GM18517 (cell line): ENCODE data around the gene VPS50.

Source experiments
- ATAC-seq: cut with Tn5 transposase; IDR thresholded peaks from one replicate; pipeline ENCODE4 v1.9.1; 2021; ENCODE audit warnings: mild to moderate bottlenecking, moderate library complexity; ENCODE audit not compliant: unreplicated experiment

VPS50 gene

DNA sequence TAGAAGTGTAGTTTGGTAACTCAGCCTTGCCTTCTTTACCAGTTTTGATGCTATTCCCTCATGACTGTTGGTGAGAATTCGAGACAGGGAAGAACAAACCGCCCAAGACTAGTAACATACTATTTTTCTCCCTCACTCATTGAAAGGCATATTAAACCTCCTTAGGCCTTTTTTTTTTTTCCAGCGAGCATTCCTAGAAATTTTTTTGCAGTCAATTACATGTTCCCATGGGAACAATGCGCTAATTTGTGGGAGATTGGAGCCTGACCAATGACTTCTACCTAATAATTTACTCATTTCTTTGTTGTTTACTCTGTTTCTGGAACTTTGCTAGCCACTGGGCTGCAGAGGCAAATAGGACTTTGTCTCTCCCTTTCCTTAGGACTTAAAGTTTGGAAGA lies 6.0 kb downstream of the VPS50 start:
- no peak for ATAC-seq

DNA sequence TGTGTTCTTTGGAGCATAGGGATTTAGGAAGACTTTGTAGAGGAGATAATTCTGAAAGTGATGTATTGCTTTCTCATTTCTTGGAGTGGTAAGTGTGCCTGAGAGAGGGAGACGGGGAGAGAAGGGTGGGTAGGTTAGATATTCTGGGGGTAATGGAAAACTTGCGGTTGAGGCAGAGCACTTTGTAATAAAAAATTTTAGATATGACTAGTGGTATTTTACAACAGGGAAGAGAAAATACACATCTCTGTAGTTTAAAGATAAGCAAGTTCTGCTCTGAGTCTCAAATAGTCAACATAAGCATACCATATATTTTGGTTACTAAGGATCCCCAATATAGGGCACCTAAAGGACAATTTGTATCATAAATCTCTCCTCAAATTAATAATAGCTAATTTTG lies 6.6 kb downstream of the VPS50 start:
- no peak for ATAC-seq

DNA sequence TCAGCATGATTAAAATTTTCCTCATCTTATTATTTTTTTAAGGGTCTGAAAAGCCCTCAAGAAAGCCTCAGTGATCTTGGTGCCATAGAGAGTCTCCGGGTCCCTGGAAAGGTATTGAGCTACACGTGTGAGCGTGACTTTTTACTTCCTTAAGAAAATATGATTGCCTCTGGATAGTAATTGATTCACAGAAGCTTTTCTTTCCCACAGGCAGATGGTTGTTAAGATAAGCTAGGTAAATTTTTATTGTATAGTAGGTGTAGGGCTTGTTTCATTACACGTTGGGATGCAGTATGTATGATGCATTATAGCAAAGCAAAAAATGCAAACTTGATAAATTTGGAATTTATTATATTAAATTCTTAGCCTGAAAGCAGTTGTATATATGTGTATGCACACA lies 7.7 kb downstream of the VPS50 start:
- ATAC-seq: no peak

DNA sequence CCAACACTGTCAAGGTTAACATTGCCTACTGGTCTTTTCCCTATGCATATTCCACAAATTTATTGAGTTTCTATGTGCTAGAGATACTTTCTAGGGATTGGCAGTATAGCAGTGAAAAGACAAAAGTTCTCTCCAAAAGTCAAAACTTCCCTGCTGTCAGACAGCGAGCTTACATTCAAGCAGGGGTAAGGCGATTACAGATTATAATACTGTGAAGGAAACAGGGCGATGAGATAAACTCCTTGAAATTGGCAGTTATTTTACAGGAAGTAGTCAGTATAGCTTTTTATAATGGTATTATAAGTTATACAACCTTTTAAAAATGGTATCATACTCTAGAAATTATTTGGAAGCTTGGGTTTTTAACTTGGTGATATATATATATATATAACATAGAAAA lies 9.9 kb downstream of the VPS50 start:
- ATAC-seq: no peak

DNA sequence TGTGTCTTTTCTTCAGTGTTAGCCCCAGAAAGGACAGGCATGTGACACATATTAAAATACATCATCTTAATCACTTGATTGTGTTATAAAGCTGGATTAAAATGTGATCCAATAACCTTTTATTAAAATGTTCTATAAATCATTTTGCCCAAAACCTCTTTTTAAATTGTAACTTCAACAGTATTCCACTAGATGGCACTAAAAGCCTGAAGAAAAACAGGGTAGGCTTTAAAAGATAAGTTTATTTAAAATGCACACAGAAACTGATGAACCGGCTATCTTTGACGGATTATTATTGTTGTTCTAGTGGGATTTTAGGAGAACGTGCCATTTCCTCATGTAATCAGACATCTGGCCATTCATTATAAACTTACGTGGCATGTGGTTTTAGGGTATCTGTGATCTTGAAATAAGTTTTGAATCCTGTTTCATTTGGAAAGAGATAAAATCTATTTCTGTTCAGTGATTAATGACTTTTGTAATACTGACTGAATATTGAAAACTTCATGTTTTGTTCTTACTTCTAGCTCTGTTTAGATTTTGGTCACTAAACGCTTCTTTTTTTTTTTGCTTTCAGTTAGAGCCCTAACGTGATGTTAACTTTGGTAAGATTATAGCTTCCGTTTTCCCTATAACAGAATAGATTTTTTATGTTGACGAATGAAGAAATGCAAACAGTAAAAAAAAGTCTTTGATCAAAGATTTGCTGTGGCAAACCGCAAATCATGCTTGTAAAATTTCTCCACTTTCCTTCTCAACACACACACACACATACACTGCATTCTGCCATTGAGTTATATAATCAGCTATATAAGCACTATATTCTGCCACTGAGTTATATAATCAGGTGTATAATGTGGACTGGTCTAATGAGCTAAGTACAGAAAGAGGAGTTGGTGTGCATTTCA lies 13.6 kb downstream of the VPS50 start:
- ATAC-seq: peak; percentile 62

DNA sequence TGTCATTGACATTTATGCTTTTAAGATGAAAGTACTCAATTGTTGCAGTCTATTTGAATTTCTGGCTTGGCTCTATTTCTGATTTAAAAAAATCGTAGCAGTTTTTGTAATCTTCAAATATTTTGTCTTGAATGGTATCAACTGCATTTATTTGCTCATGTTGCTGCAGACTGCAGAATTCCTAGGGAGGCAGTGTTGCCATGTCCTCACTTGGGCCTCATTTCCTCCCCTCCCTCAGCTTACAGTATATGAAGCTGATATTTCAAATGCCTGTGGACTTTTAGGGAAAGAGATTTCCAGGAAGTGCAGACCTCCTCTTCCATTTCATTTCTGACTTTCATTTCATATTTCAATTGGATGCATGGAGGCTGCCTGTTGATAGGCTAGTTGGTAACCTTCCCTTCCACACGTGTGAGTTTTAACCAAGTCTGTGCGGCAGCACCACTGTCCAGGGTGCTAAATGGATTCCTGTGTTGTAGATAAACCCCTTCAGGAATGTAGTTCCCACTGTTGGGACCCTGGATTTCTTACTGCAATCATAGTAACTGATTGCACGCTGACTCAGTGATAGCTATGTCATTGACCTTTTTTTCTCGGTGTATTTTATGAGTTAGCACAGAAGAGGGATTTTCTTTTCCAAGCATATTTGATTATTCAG lies 17.5 kb downstream of the VPS50 start:
- no peak for ATAC-seq

DNA sequence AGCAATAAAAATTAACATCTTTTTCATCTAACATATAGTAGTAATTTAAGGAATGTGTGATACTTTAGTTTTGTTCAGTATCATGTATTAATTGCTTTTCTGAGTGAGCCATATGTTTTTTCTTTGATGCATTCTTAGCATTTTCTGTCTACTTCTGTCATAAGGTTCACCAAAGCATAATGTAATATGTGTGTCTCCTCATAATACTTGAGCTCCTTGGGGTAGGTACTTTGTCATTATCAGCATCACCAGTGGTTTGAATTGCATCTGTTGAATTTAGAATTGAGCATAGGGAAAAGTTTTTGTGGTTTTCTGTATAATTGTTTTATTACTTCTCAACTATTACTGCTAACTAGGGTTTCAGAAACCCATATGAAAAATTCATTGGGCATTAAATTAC lies 26.5 kb downstream of the VPS50 start:
- ATAC-seq: no peak

DNA sequence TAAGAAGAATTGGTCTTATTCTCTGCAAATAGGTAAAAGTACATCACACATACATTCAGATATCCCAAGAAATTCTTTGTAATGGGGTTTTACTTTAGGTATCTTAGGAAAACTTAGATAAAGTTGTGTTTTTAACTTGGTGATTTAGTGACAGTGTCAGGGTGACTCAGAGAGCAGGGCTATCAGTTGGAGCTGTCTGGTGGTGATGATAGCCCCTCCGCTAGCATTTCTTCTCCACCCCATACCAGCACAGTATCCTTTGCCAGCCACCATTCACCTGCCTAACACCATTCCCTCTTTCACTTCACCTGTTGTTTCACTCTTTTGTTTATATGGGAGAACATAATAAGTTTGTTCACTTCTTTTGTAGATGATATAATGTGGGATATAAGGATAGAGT lies 30.4 kb downstream of the VPS50 start:
- ATAC-seq: no peak

DNA sequence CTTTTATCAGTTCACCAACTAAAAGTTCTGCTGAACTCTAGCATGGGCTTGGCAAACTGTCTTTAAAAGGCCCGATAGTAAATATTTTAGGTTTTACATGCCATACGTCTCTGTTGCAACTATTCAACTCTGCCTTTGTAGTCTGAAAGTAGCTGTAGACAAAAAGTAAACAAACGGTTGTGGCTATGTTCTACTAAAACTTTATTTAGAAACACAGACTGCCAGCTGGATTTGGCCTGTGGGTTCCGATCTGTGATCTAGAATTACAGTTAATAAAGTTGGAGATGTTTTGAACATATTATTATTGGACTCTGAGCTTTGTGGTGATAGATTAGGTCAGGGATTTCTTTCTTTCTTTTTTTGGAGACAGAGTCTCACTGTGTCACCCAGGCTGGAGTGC lies 33.1 kb downstream of the VPS50 start:
- ATAC-seq: no peak

DNA sequence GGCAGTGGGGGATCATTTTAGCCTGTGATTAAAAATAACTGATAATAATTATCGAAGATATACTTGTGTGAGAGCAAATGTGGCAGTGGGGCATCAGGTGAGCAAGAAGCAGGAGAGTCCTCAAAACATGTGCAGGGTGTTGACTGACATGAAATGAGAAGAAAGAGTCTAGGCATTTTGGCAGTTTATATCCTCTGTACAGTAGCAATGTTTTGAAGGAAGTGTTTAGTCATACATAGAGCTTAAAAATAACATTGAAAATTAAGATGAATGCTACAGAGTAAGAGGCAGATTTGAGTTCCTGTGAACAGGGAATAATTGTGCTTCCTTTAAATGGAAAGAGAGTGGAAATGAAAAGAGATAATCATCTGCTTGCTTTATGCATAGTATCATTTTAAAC lies 47.4 kb downstream of the VPS50 start:
- ATAC-seq: no peak

DNA sequence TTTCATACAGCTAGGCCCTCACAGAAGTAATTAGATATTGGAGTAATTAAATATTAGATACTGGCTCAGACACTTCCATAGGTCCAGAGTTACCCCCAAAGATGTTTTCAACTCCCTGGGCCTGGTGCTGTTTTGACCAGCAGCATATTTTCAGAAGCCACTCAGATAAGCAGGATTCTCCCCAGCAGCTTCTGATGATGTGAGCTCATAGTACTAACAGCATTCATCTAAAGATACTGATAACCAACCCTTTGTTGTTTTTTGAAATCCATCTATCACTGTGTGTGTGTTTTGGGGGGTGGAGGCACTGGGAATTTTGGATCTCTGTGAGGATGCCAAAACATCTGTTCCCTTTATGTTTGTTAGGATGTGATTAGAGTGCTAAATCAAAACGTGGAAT lies 52.7 kb downstream of the VPS50 start:
- no peak for ATAC-seq

DNA sequence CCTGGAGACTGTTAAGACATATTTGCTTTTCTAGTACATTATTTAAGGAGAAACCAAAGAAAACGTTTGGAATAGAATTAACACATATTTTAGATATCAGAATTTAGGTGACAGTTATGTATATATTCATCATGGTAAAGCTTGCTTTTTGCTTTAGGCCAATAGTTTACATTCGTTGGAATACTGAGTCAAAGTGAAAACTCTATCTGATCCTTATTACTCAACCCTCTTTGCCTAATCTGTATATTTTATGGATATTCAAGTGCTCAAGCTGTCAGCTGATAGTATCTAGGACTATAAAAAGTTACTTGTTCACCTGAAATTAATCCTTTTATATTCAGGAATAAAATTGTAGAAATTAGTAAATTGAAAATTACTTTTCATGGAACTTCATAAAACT lies 61.1 kb downstream of the VPS50 start:
- ATAC-seq: no peak

DNA sequence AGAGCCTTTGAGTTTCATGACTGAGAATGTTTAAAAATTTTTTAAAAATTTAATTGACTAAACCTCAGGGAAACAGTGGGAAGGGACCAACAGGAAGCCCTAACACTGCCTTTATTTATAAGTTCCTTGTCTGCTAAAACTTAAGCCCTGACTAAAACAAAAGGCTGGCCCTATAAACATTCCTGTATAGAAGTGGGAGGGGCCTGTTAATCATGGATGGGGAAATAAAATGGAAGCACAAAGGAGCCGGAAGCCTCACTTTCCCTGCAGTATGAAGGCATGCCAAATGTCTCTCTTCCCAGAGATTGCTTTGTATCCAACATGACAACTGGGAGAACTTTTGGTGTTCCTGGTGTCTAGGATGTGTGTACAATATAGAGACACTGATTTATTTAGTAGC lies 66.0 kb downstream of the VPS50 start:
- no peak for ATAC-seq

DNA sequence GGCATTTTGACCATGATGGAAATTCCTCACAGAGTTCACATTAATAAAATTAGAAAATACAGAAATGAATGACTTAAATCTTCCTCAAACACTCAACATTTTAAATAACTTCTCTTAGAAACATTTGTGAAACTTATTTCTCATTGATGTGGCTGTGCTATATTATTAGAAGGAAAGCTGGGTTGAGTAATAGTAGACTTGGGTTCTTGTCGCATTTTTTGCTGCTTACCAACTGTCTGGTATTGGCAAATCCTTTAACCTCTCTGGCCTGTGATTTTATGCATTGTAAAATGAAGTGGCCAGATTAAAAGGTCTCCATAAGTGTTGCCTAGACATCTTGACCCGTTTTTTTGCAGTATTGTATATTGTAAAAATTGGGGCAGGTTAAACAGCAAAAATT lies 66.5 kb downstream of the VPS50 start:
- ATAC-seq: no peak

DNA sequence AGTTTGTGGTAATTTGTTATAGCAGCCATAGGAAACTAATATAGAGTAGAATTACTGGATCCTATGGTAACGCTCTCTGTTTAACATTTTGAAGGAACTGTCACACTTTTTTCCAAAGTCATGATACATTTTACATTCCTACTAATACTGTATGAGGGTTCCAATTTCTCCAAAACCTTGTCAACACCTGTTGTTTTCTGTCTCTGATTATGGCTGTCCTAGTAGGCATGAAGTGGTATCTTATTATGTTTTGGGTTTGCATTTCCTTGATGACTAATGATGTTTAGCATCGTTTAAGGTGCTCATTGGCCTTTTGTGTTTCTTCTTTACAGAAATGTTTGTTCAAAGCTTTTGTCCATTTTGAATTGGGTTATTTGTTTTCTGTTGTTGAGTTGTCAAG lies 69.6 kb downstream of the VPS50 start:
- ATAC-seq: no peak

DNA sequence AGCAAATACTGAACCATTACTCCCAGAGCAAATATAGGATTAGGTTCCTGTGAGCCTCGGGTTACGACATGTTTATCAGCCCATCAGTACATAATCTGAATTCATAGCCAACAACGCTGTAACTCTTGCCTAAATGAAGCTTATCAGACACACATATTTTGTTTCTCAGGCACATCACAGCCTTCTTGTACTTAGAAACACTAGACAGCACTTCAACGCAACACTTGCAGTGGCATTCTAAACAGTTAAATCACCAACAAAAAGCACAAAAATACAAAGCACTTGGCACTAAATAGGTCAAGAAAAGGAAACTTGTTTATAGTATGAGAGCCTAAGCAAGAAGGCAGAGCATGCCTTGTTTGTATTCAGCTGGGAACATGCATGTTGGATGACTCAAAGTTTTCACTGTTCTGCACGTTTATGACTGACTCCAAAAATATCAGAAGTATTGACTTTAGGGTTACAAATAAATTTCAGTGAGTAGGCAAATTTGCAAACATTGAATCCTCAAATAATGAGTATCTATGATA lies 75.0 kb downstream of the VPS50 start:
- ATAC-seq: no peak

DNA sequence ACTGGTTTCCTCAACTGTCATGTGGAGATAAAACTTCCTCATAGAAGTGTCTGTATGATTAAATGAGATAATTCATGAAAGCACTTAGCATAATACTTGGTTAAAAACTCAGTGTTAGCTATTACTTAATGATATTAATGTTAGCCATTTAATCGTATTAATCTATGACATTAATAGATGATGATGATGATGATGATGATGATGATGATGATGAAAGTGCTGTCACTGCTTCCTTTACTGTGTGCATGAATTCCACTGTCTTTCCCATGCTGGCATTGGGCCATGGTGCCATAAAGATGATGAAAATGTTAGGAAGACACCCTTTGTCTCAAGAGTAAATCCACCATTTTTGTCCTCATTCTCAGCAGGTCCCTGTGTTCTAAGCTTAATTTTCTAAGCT lies 75.8 kb downstream of the VPS50 start:
- no peak for ATAC-seq

DNA sequence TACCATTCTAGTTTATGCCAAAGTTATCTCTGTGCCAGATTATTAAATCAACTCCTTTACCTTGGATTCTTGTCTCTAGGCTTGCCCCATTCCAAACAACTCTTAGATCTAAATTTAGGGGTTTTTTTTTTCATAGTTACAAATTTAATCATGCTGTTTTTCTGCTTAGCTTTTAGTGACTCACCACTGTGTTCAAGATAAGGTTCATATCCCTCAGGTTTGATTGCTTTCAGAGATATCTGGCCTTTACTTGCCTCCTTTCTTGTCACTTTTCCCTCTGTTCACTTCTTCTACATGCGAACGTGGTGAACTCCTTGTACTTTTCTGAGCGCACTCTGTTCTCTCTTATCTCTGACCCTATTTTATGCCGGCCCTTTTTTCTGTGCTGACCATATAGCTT lies 78.2 kb downstream of the VPS50 start:
- ATAC-seq: no peak

DNA sequence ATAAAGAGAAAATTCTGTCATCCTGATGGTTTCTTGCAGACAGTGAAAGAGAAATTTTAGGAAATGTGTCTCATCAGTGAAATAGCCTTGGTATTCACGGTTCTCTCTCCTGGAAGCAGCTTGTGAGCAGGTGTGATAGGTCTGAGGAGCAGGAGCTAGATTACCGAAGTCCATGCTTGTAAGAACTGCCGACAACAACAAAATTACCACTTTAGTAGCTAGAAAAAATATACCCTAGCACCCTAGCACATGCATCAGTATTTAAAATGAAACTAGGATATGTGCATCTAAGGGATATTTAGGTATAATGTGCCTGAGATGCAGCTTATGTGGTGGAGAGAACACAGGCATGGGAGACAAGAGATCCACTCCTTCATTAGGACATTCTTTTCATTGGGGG lies 82.3 kb downstream of the VPS50 start:
- no peak for ATAC-seq

DNA sequence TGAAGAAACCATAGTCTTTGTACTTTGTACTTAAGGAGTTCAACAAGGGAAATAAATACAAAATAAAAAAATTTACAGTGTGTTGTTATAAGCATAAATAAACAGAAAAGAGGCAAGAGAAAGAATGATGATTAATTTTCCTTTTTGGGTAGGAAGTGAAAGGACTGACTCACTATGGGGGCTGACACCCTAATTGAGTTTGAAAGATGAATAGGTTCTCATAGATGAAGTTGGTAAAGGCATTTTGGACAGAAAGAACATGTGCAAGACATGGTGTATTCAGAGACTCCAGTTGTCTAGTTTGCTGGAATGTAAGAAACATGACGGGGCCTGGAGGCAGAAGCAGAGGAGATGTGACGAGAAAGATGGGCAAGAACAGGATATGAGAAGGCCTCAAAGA lies 83.7 kb downstream of the VPS50 start:
- no peak for ATAC-seq

DNA sequence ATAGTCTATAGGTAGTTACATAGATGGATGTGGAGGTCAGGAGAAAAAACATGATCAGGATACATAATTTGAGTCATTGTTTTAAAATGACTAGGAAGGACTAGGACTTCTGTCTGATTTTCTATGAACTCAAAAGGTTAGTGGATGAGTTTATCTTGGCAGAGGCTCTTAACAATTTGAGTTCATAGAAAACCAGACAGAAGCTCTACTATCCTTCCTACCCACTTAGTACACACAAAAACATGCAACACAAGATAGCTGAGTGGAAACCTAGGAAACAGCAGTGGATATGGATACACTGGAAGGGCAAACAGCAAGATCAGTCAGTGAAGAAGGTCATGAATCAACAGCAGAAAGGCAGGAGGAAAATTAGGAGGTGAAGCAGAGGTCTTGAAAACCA lies 84.6 kb downstream of the VPS50 start:
- ATAC-seq: no peak

DNA sequence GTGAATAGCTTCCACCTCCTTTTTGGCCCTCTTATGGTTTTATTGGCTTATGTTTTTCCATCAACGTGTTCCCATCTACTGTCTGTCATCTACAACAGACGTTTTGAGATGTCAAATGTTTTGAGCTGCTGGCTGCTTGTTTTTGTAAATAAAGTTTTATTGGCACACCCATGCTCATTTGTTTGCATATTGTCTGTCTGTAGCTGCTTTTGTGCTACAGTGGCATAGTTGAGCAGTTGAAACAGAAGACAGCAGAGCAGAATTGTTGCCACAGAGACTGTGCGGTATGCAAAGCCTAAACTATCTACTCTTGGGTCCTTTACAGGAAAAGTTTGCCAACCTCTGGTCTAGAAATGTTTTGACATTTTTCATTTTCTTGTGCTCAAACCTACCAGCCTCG lies 88.7 kb downstream of the VPS50 start:
- ATAC-seq: no peak
